Measurements from ENCODE around the gene FSD1. TPM values are rescaled to one million over a fixed set of nuclear protein-coding genes. Genes with fewer than 3 reads are reported as not detected.
A peak's percentile ranks its signal among the peaks of the same experiment; 100 is the strongest.

Gene FSD1
- total and polyA plus RNA-seq, 3 experiments from 2014 or later: 3.1 to 13.9 (median 10.9) TPM

- H3K9me3 Mint-ChIP-seq: peaks cover 0 to 5% (median 0%) of the 10 kb centered on the region in 5 donors
- H3K27ac ChIP-seq (ENCODE audit: low read depth, low read length): no peak overlapping the region
- H3K4me1 ChIP-seq (ENCODE audit: insufficient read depth, low read length): no peaks in the 10 kb centered on the region
- no peak for DNase-seq
- H3K4me3 ChIP-seq (ENCODE audit: low read length): no peak overlapping the region
- peaks cover 0 to 1% (median 0%) of the 10 kb centered on the region in 3 donors for H3K4me1 Mint-ChIP-seq
- ChIA-PET POLR2A (no interaction called here), CTCF (no interaction called here)
- no peaks in the 10 kb centered on the region for H3K36me3 Mint-ChIP-seq
- no peak overlapping the region for H3K4me3 Mint-ChIP-seq
- H3K27me3 Mint-ChIP-seq: no peaks in the 10 kb centered on the region
- H3K9me3 ChIP-seq (ENCODE audit: low read length): no peaks in the 10 kb centered on the region
- H3K27ac Mint-ChIP-seq: no peak overlapping the region
- no peaks in the 10 kb centered on the region for H3K27me3 ChIP-seq (ENCODE audit: insufficient read depth, low read length, poor library complexity, severe bottlenecking)
- H3K36me3 ChIP-seq (ENCODE audit: insufficient read depth, low read length): no peaks in the 10 kb centered on the region
These were observed 12.6 kb downstream of the FSD1 start for GRCh38 chr19:4316956-4317355.

GRCh38 chr19:4318460-4318859 is 14.1 kb downstream of the FSD1 start:
- POLR2A ChIA-PET: no interaction called here

DNA sequence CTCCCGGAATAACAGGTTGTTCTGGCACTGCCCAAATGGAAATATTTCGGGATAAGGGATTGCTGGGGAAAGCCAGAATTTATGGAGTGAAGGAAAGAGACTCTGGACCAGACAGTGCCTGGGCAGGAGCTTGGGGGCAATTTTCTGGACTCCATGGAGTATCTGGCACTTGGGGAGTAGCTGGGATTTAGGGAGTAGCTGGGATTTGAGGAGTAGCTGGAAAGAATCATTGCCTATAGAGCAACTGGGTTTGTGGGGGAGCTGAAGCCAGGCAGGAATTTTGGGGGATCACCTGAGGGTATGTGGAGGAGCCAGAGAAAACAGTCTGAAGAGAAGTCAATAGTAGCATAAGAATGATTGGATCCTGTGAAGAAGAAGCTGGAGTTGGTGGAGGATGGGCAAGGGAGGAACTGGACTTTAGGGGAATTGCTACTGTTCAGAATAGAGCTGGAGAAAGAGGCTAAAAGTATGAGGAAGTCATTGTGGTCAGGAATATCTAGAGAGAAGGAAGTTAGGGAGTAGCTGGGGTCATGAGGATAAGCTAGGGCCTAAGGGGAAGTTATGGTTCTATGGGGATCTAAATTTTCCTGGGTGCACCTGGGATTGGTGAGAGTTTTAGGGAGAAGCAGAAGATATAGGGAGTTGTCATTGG is 14.8 kb downstream of the FSD1 start:
- no peak overlapping the region for H3K4me3 Mint-ChIP-seq
- no peak for DNase-seq
- Histone ChIP-seq H3K27me3 (ENCODE audit: insufficient read depth, low read length, poor library complexity, severe bottlenecking) (no peaks in the 10 kb centered on the region), H3K36me3 (ENCODE audit: insufficient read depth, low read length) (no peaks in the 10 kb centered on the region), H3K9me3 (ENCODE audit: low read length) (no peaks in the 10 kb centered on the region), H3K4me1 (ENCODE audit: insufficient read depth, low read length) (no peaks in the 10 kb centered on the region), H3K4me3 (ENCODE audit: low read length) (no peak overlapping the region), H3K27ac (ENCODE audit: low read depth, low read length) (no peak overlapping the region)
- peak overlapping the region in 4 of 8 donors; percentile 7 to 92 (median 22) for H3K27ac Mint-ChIP-seq
- peaks cover 0 to 1% (median 0%) of the 10 kb centered on the region in 3 donors for H3K4me1 Mint-ChIP-seq
- no peaks in the 10 kb centered on the region for H3K27me3 Mint-ChIP-seq
- peaks cover 0 to 5% (median 0%) of the 10 kb centered on the region in 5 donors for H3K9me3 Mint-ChIP-seq
- CTCF ChIA-PET: interaction anchor here (0.7 kb wide), 1 partner anchor 51 kb away, joined by 3 read pairs; no protein-coding TSS in a partner anchor
- POLR2A ChIA-PET: interaction anchor here (0.7 kb wide), 1 partner anchor 28 kb away, joined by 5 read pairs; no protein-coding TSS in a partner anchor
- no peaks in the 10 kb centered on the region for H3K36me3 Mint-ChIP-seq

More at GRCh38 chr19:4318460-4318859, 14.1 kb downstream of the FSD1 start:
- H3K27me3 Mint-ChIP-seq: no peaks in the 10 kb centered on the region
- Histone ChIP-seq H3K36me3 (ENCODE audit: insufficient read depth, low read length) (no peaks in the 10 kb centered on the region), H3K27me3 (ENCODE audit: insufficient read depth, low read length, poor library complexity, severe bottlenecking) (no peaks in the 10 kb centered on the region), H3K27ac (ENCODE audit: low read depth, low read length) (no peak overlapping the region), H3K4me1 (ENCODE audit: insufficient read depth, low read length) (no peaks in the 10 kb centered on the region), H3K9me3 (ENCODE audit: low read length) (no peaks in the 10 kb centered on the region), H3K4me3 (ENCODE audit: low read length) (no peak overlapping the region)
- H3K27ac Mint-ChIP-seq: no peak overlapping the region
- no peaks in the 10 kb centered on the region for H3K36me3 Mint-ChIP-seq
- no peak overlapping the region for H3K4me3 Mint-ChIP-seq
- CTCF ChIA-PET: no interaction called here
- H3K9me3 Mint-ChIP-seq: peaks cover 0 to 5% (median 0%) of the 10 kb centered on the region in 5 donors
- no peak for DNase-seq
- peaks cover 0 to 1% (median 0%) of the 10 kb centered on the region in 3 donors for H3K4me1 Mint-ChIP-seq

DNA sequence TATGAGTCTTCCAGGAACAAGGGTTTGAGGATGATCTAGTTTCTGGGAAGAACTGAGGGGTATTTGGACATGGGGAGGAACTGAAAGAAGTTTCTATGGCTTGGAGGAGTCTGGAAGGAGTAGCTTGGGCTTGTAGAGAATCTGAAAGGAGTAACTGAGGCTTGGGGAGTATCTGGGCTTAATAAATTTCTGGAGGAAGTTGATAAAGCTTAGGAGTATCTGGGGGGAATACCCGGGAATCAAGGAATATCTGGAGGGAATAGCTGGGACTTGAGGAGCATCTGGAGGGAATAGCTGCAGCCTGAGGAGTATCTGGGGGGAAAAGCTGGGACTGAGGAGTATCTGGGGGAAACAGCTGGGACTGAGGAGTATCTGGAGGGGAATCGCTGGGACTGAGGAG is 16.0 kb downstream of the FSD1 start:
- H3K9me3 ChIP-seq (ENCODE audit: low read length): no peaks in the 10 kb centered on the region
- H3K4me3 ChIP-seq (ENCODE audit: low read length): no peak overlapping the region
- Mint-ChIP-seq H3K27me3 (no peaks in the 10 kb centered on the region), H3K9me3 (peaks cover 0 to 5% (median 0%) of the 10 kb centered on the region in 5 donors), H3K4me1 (peaks cover 0 to 1% (median 0%) of the 10 kb centered on the region in 3 donors), H3K4me3 (no peak overlapping the region), H3K27ac (peak overlapping the region in 2 of 8 donors; percentile 69 to 94), H3K36me3 (no peaks in the 10 kb centered on the region)
- no peaks in the 10 kb centered on the region for H3K36me3 ChIP-seq (ENCODE audit: insufficient read depth, low read length)
- DNase-seq: no peak
- ChIA-PET CTCF (interaction anchor here (0.9 to 3.8 kb wide), 4 partner anchors 9 to 32 kb away, joined by 3 to 16 read pairs (median 4); no protein-coding TSS in a partner anchor), POLR2A (no interaction called here)
- no peak overlapping the region for H3K27ac ChIP-seq (ENCODE audit: low read depth, low read length)
- no peaks in the 10 kb centered on the region for H3K27me3 ChIP-seq (ENCODE audit: insufficient read depth, low read length, poor library complexity, severe bottlenecking)
- H3K4me1 ChIP-seq (ENCODE audit: insufficient read depth, low read length): no peaks in the 10 kb centered on the region

- Mint-ChIP-seq H3K9me3 (peaks cover 0 to 5% (median 0%) of the 10 kb centered on the region in 5 donors), H3K4me1 (peaks cover 16 to 21% (median 17%) of the 10 kb centered on the region in 3 donors), H3K27ac (no peak overlapping the region), H3K4me3 (no peak overlapping the region), H3K27me3 (peaks cover 0 to 4% of the 10 kb centered on the region in 2 donors), H3K36me3 (no peaks in the 10 kb centered on the region)
- no peaks in the 10 kb centered on the region for H3K9me3 ChIP-seq (ENCODE audit: low read length)
- CTCF ChIA-PET: interaction anchor here (1.0 to 3.8 kb wide), 4 partner anchors 29 to 77 kb away, joined by 3 to 16 read pairs (median 11); partner anchors contain the start of gene SH3GL1
- POLR2A ChIA-PET: no interaction called here
- no peak overlapping the region for H3K4me3 ChIP-seq (ENCODE audit: low read length)
- no peaks in the 10 kb centered on the region for H3K27me3 ChIP-seq (ENCODE audit: insufficient read depth, low read length, poor library complexity, severe bottlenecking)
- no peaks in the 10 kb centered on the region for H3K36me3 ChIP-seq (ENCODE audit: insufficient read depth, low read length)
- H3K27ac ChIP-seq (ENCODE audit: low read depth, low read length): no peak overlapping the region
- DNase-seq: no peak
- peaks cover 11% of the 10 kb centered on the region for H3K4me1 ChIP-seq (ENCODE audit: insufficient read depth, low read length)
These were observed 18.7 kb downstream of the FSD1 start for GRCh38 chr19:4322942-4323665.

DNA sequence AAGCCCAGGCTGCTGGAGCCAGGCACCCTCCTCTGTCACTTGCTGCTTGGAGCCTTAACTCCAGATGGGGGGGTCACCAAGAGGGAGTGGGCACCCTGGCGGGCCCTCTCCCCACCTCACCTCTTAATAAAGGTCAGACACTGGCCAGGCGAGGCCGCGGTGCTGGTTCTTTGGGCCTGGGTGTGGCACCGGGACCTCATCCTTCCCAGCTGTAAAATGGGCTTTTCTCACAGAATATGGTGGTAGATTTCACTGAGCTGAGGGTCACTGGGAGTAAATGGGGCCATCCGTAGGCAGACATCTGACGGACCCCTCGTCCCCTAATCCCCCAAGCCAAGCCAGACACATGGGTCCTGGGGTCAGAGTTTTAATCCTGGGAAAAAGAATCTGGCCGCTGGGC is 19.3 kb downstream of the FSD1 start:
- CTCF ChIA-PET: interaction anchor here (1.0 to 3.8 kb wide), 3 partner anchors 29 to 57 kb away, joined by 3 to 16 read pairs (median 14); no protein-coding TSS in a partner anchor
- no peaks in the 10 kb centered on the region for H3K27me3 ChIP-seq (ENCODE audit: insufficient read depth, low read length, poor library complexity, severe bottlenecking)
- no peaks in the 10 kb centered on the region for H3K9me3 ChIP-seq (ENCODE audit: low read length)
- peaks cover 11% of the 10 kb centered on the region for H3K4me1 ChIP-seq (ENCODE audit: insufficient read depth, low read length)
- H3K36me3 Mint-ChIP-seq: no peaks in the 10 kb centered on the region
- POLR2A ChIA-PET: no interaction called here
- H3K4me3 ChIP-seq (ENCODE audit: low read length): no peak overlapping the region
- peaks cover 0 to 5% (median 0%) of the 10 kb centered on the region in 5 donors for H3K9me3 Mint-ChIP-seq
- DNase-seq: no peak
- peaks cover 19 to 27% (median 23%) of the 10 kb centered on the region in 3 donors for H3K4me1 Mint-ChIP-seq
- H3K27ac ChIP-seq (ENCODE audit: low read depth, low read length): no peak overlapping the region
- no peaks in the 10 kb centered on the region for H3K36me3 ChIP-seq (ENCODE audit: insufficient read depth, low read length)
- no peak overlapping the region for H3K4me3 Mint-ChIP-seq
- peaks cover 2 to 4% of the 10 kb centered on the region in 2 donors for H3K27me3 Mint-ChIP-seq
- H3K27ac Mint-ChIP-seq: no peak overlapping the region

DNA sequence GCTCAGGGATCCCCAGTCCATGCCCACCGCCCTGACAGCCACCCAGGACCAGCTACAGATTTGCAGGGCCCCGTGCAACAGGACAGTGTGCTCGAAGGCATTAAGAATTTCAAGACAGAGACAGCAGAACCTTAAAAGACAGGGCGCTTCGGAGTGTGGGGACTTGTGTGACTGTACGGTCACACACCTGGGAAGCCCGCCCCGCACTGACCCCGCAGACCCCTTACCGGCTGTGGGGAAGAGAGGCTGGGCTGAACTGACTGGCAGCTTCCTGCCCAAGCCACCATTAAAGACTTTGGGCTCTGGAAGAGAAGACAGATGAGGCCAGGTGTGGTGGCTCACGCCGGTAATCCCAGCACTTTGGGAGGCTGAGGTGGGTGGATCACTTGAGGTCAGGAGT is 19.8 kb downstream of the FSD1 start:
- Mint-ChIP-seq H3K9me3 (peaks cover 0 to 2% (median 0%) of the 10 kb centered on the region in 5 donors), H3K27ac (no peak overlapping the region), H3K27me3 (peaks cover 2 to 4% of the 10 kb centered on the region in 2 donors), H3K36me3 (no peaks in the 10 kb centered on the region), H3K4me3 (peak overlapping the region in 1 of 7 donors; percentile 34), H3K4me1 (peaks cover 19 to 30% (median 24%) of the 10 kb centered on the region in 3 donors)
- no peaks in the 10 kb centered on the region for H3K9me3 ChIP-seq (ENCODE audit: low read length)
- peaks cover 11% of the 10 kb centered on the region for H3K4me1 ChIP-seq (ENCODE audit: insufficient read depth, low read length)
- no peak overlapping the region for H3K27ac ChIP-seq (ENCODE audit: low read depth, low read length)
- POLR2A ChIA-PET: interaction anchor here (0.6 kb wide), 1 partner anchor 108 kb away, joined by 7 read pairs; no protein-coding TSS in a partner anchor
- no peaks in the 10 kb centered on the region for H3K36me3 ChIP-seq (ENCODE audit: insufficient read depth, low read length)
- no peak for DNase-seq
- no peak overlapping the region for H3K4me3 ChIP-seq (ENCODE audit: low read length)
- CTCF ChIA-PET: interaction anchor here (1.0 kb wide), 1 partner anchor 46 kb away, joined by 3 read pairs; no protein-coding TSS in a partner anchor
- no peaks in the 10 kb centered on the region for H3K27me3 ChIP-seq (ENCODE audit: insufficient read depth, low read length, poor library complexity, severe bottlenecking)
